HEK293 (cell line): ENCODE results near the gene THPO.

Experiments
- CTCF ChIA-PET: fragments of 350-600 bp; formaldehyde crosslinking; extraction: SDS; loops from one replicate; lab custom pipeline; 2021; ENCODE audit warnings: antibody characterized with exemption; lab: Yijun Ruan, JAX
- POLR2A ChIA-PET: fragments of 300-600 bp; formaldehyde crosslinking; extraction: SDS; loops from one replicate; lab custom pipeline; 2020; ENCODE audit warnings: antibody characterized with exemption, inconsistent platforms; lab: Yijun Ruan, JAX
- H3K27ac ChIP-seq: fragments of 200-500 bp; sonication (Bioruptor generic); 2 replicates; pipeline ENCODE4 v1.5.1; 2014; ENCODE audit warnings: low read depth, low read length, control low read depth, inconsistent platforms; ENCODE audit errors: extremely low read depth
- H3K36me3 ChIP-seq, 2 experiments: fragments of 200-500 bp in 1 of 2; sonication (Bioruptor generic) in 1 of 2; 1 replicate in 1 of 2; 2 replicates in 1 of 2; pipeline ENCODE4 v1.5.1; 2014 to 2017; ENCODE audit warnings: inconsistent platforms in 2 of 2, low read length in 2 of 2; ENCODE audit not compliant: control insufficient read depth in 2 of 2, insufficient read depth in 1 of 2
- H3K4me1 ChIP-seq: fragments of 200-500 bp; sonication (Bioruptor generic); 2 replicates; pipeline ENCODE4 v1.5.1; 2014; ENCODE audit warnings: mild to moderate bottlenecking, low read length, inconsistent platforms; ENCODE audit not compliant: control insufficient read depth, insufficient read depth
- H3K4me3 ChIP-seq: 2 replicates; pipeline ENCODE4 v1.5.1; 2011; ENCODE audit warnings: low read depth, mild to moderate bottlenecking, control low read depth, low read length, moderate library complexity
- H3K9me3 ChIP-seq: fragments of 200-500 bp; sonication (Bioruptor generic); 2 replicates; pipeline ENCODE4 v1.5.1; 2014; ENCODE audit warnings: low read depth, low read length, inconsistent platforms; ENCODE audit not compliant: control insufficient read depth, insufficient read depth
- EGR2 ChIP-seq: fragments of 450-650 bp; formaldehyde crosslinking; IDR thresholded peaks from 2 replicates; pipeline ENCODE4 v1.5.1; 2016; ENCODE audit warnings: low read depth, missing biosample characterization, missing genetic modification characterization
- GLI4 ChIP-seq: fragments of 450-650 bp; formaldehyde crosslinking; IDR thresholded peaks from 2 replicates; pipeline ENCODE4 v1.5.1; 2016; ENCODE audit warnings: missing biosample characterization, missing genetic modification characterization
- GLIS2 ChIP-seq: fragments of 450-650 bp; formaldehyde crosslinking; IDR thresholded peaks from 2 replicates; pipeline ENCODE4 v1.5.1; 2016; ENCODE audit warnings: missing biosample characterization, missing genetic modification characterization
- ZBTB17 ChIP-seq: fragments of 450-650 bp; formaldehyde crosslinking; IDR thresholded peaks from 2 replicates; pipeline ENCODE4 v1.5.1; 2016; ENCODE audit warnings: missing biosample characterization, missing genetic modification characterization
- ZBTB20 ChIP-seq: fragments of 450-650 bp; formaldehyde crosslinking; IDR thresholded peaks from 2 replicates; pipeline ENCODE4 v1.5.1; 2016; ENCODE audit warnings: missing biosample characterization, missing genetic modification characterization
- ZBTB8A ChIP-seq: fragments of 450-650 bp; formaldehyde crosslinking; IDR thresholded peaks from 2 replicates; pipeline ENCODE4 v1.5.1; 2016; ENCODE audit warnings: missing biosample characterization, missing genetic modification characterization
- ZFP41 ChIP-seq: fragments of 450-650 bp; formaldehyde crosslinking; IDR thresholded peaks from 2 replicates; pipeline ENCODE4 v1.5.1; 2016; ENCODE audit warnings: missing biosample characterization, missing genetic modification characterization, borderline replicate concordance
- ZNF140 ChIP-seq: fragments of 450-650 bp; formaldehyde crosslinking; IDR thresholded peaks from 2 replicates; pipeline ENCODE4 v1.5.1; 2016; ENCODE audit warnings: missing biosample characterization, missing genetic modification characterization
- ZNF155 ChIP-seq: fragments of 450-650 bp; formaldehyde crosslinking; IDR thresholded peaks from 2 replicates; pipeline ENCODE4 v1.5.1; 2016; ENCODE audit warnings: missing biosample characterization, missing genetic modification characterization
- ZNF350 ChIP-seq: fragments of 450-650 bp; formaldehyde crosslinking; IDR thresholded peaks from 2 replicates; pipeline ENCODE4 v1.5.0; 2017; ENCODE audit warnings: missing biosample characterization, mild to moderate bottlenecking, missing genetic modification characterization
- ZNF366 ChIP-seq: fragments of 450-650 bp; formaldehyde crosslinking; conservative IDR thresholded peaks from 2 replicates; pipeline ENCODE4 v1.5.1; 2016; ENCODE audit warnings: missing biosample characterization, missing genetic modification characterization
- ZNF404 ChIP-seq: fragments of 450-650 bp; formaldehyde crosslinking; IDR thresholded peaks from 2 replicates; pipeline ENCODE4 v1.5.1; 2017; ENCODE audit warnings: missing biosample characterization, missing genetic modification characterization
- ZNF530 ChIP-seq: fragments of 450-650 bp; formaldehyde crosslinking; IDR thresholded peaks from 2 replicates; pipeline ENCODE4 v1.5.1; 2016; ENCODE audit warnings: low read depth, missing biosample characterization, missing genetic modification characterization
- ZNF549 ChIP-seq: fragments of 450-650 bp; IDR thresholded peaks from 2 replicates; pipeline ENCODE4 v1.5.1; 2018; ENCODE audit warnings: missing biosample characterization, missing genetic modification characterization, mild to moderate bottlenecking, inconsistent platforms, moderate library complexity
- ZNF654 ChIP-seq: fragments of 450-650 bp; formaldehyde crosslinking; IDR thresholded peaks from 2 replicates; pipeline ENCODE4 v1.5.1; 2016; ENCODE audit warnings: low read depth, missing biosample characterization, missing genetic modification characterization
- ZNF670 ChIP-seq: fragments of 450-650 bp; formaldehyde crosslinking; IDR thresholded peaks from 2 replicates; pipeline ENCODE4 v1.5.1; 2016; ENCODE audit warnings: missing biosample characterization, missing genetic modification characterization, low read depth
- ZNF76 ChIP-seq: fragments of 450-650 bp; formaldehyde crosslinking; IDR thresholded peaks from 2 replicates; pipeline ENCODE4; 2016; ENCODE audit warnings: low read depth, missing biosample characterization, missing genetic modification characterization, borderline replicate concordance
- TF ChIP-seq, protein P1 (sequence below): fragments of 450-650 bp; formaldehyde crosslinking; IDR thresholded peaks from 2 replicates; pipeline ENCODE4 v1.5.1; 2016; ENCODE audit warnings: missing biosample characterization, missing genetic modification characterization
- TF ChIP-seq, protein P2 (sequence below): fragments of 450-650 bp; formaldehyde crosslinking; IDR thresholded peaks from 2 replicates; pipeline ENCODE4 v1.5.1; 2016; ENCODE audit warnings: missing biosample characterization, missing genetic modification characterization
- TF ChIP-seq, protein P3 (sequence below): fragments of 450-650 bp; formaldehyde crosslinking; IDR thresholded peaks from 2 replicates; pipeline ENCODE4 v1.5.1; 2016; ENCODE audit warnings: missing biosample characterization, missing genetic modification characterization, borderline replicate concordance
- TF ChIP-seq, protein P4 (sequence below): fragments of 450-650 bp; formaldehyde crosslinking; IDR thresholded peaks from 2 replicates; pipeline ENCODE4 v1.5.1; 2016; ENCODE audit warnings: missing biosample characterization, missing genetic modification characterization

The THPO gene

DNA sequence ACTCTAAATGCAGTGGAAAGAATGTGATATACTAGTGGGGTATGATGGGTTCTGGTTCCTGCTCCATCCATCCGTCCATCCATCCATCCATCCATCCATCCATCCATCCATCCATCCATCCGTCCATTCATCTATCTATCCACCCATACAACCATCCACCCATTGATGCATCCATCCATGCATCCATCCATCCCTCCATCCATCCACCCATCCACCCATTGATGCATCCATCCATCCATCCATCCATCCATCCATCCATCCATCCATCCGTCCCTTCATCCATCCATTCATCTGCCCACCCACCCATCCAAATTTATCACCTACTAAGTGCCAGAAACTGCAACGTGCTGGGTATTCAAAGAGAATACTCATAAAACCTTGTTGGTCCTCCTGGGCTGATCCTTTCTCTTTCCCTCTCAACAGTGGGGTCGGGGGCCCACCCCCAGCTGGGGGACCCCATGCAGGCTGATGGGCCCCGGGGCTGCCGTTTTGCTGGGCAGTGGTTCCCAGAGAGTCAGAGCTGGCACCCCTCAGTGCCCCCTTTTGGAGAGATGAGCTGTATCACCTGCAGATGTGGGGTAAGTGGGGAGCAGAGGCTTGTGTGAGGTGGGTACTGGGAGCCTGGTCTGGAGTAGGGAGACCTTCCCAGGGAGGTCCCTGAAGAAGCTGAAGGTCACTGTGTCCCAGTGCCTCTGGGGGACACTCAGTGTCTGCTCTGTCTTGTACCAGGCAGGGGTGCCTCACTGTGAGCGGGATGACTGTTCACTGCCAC is 10.3 kb upstream of the THPO start:
- TF ChIP-seq ZNF549 (tag by site-specific recombination): no peak
- peak; percentile 99 for TF ChIP-seq ZNF366 (tag by site-specific recombination)
- TF ChIP-seq GLIS2 (tag by site-specific recombination): 0 out of 2 replicates have a peak, but pooled peaks have one; percentile 12
- TF ChIP-seq, protein P1, sequence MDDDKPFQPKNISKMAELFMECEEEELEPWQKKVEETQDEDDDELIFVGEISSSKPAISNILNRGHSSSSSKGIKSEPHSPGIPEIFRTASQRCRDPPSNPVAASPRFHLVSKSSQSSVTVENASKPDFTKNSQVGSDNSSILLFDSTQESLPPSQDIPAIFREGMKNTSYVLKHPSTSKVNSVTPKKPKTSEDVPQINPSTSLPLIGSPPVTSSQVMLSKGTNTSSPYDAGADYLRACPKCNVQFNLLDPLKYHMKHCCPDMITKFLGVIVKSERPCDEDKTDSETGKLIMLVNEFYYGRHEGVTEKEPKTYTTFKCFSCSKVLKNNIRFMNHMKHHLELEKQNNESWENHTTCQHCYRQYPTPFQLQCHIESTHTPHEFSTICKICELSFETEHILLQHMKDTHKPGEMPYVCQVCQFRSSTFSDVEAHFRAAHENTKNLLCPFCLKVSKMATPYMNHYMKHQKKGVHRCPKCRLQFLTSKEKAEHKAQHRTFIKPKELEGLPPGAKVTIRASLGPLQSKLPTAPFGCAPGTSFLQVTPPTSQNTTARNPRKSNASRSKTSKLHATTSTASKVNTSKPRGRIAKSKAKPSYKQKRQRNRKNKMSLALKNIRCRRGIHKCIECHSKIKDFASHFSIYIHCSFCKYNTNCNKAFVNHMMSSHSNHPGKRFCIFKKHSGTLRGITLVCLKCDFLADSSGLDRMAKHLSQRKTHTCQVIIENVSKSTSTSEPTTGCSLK (tag by site-specific recombination): no peak
- TF ChIP-seq ZFP41 (tag by site-specific recombination): no peak
- no peak for TF ChIP-seq ZNF140 (tag by site-specific recombination)
- TF ChIP-seq ZBTB17 (tag by site-specific recombination): peak; percentile 63
- H3K4me1 ChIP-seq: no peaks in the 10 kb centered on the region
- H3K36me3 ChIP-seq: peaks cover 0 to 21% of the 10 kb centered on the region in 2 experiments; a peak in 1 of 3 replicates
- POLR2A ChIA-PET: no interaction called here
- no peaks in the 10 kb centered on the region for H3K9me3 ChIP-seq
- no peak overlapping the region for H3K4me3 ChIP-seq
- CTCF ChIA-PET: interaction anchor here (0.6 to 1.3 kb wide), 3 partner anchors 17 to 162 kb away, joined by 3 to 5 read pairs (median 3); no protein-coding TSS in a partner anchor
- no peak overlapping the region for H3K27ac ChIP-seq

DNA sequence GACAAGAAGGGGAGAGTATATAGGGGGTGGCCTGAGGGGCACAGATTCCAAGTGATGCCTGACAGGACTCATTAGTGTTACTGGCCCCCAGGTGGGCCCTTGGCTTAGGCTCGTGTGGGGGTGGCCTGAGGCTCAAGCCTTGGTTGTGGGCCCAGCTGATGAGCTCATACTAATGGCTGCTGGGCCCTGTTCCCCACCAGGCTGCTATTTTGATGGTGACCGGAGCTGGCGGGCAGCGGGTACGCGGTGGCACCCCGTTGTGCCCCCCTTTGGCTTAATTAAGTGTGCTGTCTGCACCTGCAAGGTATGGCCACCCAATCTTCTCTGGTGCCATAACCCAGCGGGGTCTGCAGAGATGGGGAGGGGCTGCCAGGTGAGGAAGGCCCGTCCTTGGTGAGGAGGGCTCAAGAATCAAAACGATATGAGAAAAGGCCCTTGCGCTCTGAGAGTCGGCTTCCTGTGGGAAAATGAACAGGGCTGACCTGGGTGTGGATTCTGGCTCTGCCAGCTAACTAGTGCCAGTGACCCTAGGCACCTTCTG is 9.2 kb upstream of the THPO start:
- ChIA-PET POLR2A (no interaction called here), CTCF (no interaction called here)
- H3K9me3 ChIP-seq: no peaks in the 10 kb centered on the region
- H3K4me3 ChIP-seq: no peak overlapping the region
- no peak overlapping the region for H3K27ac ChIP-seq
- no peaks in the 10 kb centered on the region for H3K4me1 ChIP-seq
- peaks cover 0 to 29% of the 10 kb centered on the region in 2 experiments; a peak in 1 of 3 replicates for H3K36me3 ChIP-seq
- TF ChIP-seq ZNF350 (tag by site-specific recombination): no peak
- TF ChIP-seq EGR2 (tag by site-specific recombination): no peak
- TF ChIP-seq ZNF155 (tag by site-specific recombination): no peak
- no peak for TF ChIP-seq GLI4
- no peak for TF ChIP-seq ZNF404 (tag by site-specific recombination)
- TF ChIP-seq ZBTB8A (tag by site-specific recombination): no peak
- TF ChIP-seq, protein P2, sequence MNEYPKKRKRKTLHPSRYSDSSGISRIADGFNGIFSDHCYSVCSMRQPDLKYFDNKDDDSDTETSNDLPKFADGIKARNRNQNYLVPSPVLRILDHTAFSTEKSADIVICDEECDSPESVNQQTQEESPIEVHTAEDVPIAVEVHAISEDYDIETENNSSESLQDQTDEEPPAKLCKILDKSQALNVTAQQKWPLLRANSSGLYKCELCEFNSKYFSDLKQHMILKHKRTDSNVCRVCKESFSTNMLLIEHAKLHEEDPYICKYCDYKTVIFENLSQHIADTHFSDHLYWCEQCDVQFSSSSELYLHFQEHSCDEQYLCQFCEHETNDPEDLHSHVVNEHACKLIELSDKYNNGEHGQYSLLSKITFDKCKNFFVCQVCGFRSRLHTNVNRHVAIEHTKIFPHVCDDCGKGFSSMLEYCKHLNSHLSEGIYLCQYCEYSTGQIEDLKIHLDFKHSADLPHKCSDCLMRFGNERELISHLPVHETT (tag by site-specific recombination): no peak
- TF ChIP-seq ZNF654 (tag by site-specific recombination): no peak
- TF ChIP-seq, protein P3, sequence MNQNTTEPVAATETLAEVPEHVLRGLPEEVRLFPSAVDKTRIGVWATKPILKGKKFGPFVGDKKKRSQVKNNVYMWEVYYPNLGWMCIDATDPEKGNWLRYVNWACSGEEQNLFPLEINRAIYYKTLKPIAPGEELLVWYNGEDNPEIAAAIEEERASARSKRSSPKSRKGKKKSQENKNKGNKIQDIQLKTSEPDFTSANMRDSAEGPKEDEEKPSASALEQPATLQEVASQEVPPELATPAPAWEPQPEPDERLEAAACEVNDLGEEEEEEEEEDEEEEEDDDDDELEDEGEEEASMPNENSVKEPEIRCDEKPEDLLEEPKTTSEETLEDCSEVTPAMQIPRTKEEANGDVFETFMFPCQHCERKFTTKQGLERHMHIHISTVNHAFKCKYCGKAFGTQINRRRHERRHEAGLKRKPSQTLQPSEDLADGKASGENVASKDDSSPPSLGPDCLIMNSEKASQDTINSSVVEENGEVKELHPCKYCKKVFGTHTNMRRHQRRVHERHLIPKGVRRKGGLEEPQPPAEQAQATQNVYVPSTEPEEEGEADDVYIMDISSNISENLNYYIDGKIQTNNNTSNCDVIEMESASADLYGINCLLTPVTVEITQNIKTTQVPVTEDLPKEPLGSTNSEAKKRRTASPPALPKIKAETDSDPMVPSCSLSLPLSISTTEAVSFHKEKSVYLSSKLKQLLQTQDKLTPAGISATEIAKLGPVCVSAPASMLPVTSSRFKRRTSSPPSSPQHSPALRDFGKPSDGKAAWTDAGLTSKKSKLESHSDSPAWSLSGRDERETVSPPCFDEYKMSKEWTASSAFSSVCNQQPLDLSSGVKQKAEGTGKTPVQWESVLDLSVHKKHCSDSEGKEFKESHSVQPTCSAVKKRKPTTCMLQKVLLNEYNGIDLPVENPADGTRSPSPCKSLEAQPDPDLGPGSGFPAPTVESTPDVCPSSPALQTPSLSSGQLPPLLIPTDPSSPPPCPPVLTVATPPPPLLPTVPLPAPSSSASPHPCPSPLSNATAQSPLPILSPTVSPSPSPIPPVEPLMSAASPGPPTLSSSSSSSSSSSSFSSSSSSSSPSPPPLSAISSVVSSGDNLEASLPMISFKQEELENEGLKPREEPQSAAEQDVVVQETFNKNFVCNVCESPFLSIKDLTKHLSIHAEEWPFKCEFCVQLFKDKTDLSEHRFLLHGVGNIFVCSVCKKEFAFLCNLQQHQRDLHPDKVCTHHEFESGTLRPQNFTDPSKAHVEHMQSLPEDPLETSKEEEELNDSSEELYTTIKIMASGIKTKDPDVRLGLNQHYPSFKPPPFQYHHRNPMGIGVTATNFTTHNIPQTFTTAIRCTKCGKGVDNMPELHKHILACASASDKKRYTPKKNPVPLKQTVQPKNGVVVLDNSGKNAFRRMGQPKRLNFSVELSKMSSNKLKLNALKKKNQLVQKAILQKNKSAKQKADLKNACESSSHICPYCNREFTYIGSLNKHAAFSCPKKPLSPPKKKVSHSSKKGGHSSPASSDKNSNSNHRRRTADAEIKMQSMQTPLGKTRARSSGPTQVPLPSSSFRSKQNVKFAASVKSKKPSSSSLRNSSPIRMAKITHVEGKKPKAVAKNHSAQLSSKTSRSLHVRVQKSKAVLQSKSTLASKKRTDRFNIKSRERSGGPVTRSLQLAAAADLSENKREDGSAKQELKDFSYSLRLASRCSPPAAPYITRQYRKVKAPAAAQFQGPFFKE (tag by site-specific recombination): no peak
- TF ChIP-seq, protein P4, sequence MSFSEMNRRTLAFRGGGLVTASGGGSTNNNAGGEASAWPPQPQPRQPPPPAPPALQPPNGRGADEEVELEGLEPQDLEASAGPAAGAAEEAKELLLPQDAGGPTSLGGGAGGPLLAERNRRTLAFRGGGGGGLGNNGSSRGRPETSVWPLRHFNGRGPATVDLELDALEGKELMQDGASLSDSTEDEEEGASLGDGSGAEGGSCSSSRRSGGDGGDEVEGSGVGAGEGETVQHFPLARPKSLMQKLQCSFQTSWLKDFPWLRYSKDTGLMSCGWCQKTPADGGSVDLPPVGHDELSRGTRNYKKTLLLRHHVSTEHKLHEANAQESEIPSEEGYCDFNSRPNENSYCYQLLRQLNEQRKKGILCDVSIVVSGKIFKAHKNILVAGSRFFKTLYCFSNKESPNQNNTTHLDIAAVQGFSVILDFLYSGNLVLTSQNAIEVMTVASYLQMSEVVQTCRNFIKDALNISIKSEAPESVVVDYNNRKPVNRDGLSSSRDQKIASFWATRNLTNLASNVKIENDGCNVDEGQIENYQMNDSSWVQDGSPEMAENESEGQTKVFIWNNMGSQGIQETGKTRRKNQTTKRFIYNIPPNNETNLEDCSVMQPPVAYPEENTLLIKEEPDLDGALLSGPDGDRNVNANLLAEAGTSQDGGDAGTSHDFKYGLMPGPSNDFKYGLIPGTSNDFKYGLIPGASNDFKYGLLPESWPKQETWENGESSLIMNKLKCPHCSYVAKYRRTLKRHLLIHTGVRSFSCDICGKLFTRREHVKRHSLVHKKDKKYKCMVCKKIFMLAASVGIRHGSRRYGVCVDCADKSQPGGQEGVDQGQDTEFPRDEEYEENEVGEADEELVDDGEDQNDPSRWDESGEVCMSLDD (tag by site-specific recombination): no peak
- TF ChIP-seq ZNF670 (tag by site-specific recombination): no peak
- no peak for TF ChIP-seq ZNF76
- TF ChIP-seq ZNF530: no peak
- no peak for TF ChIP-seq ZBTB20 (tag by site-specific recombination)
